Stomach (tissue), 9 donors: Measurements from ENCODE around the gene UBE2O. TPM values are rescaled to one million over a fixed set of nuclear protein-coding genes. Genes with fewer than 3 reads are reported as not detected.

Experiments used
- DNase-seq, 2 donors: peaks; one replicate each; pipeline versions ENCODE4 v3.0.0 to v3.0.0-alpha.2; 2013 to 2019
- H3K27ac ChIP-seq, 5 donors: fragments of 200-600 bp in 4 of 5; sonication (generic) in 4 of 5; one replicate each; pipeline ENCODE4 v1.5.1; 2013 to 2019; ENCODE audit warnings: mild to moderate bottlenecking in 1 of 5, moderate library complexity in 1 of 5
- H3K27me3 ChIP-seq, 3 donors: fragments of 200-600 bp; sonication (generic); one replicate each; pipeline ENCODE4 v1.5.1; 2017 to 2019; ENCODE audit warnings: mixed run types in 1 of 3
- H3K36me3 ChIP-seq, 4 donors: fragments of 200-600 bp; sonication (generic); 1 replicate in 3 of 4; 2 replicates in 1 of 4; pipeline ENCODE4 v1.5.1; 2016 to 2019
- H3K4me1 ChIP-seq, 4 donors: fragments of 200-600 bp; sonication (generic); one replicate each; pipeline ENCODE4 v1.5.1; 2016 to 2019
- H3K4me3 ChIP-seq, 4 donors: fragments of 200-600 bp; sonication (generic) in 3 of 4; one replicate each; pipeline ENCODE4 v1.5.1; 2016 to 2019; ENCODE audit warnings: mild to moderate bottlenecking in 1 of 4
- H3K9me3 ChIP-seq, 4 donors: fragments of 200-600 bp; sonication (generic); one replicate each; pipeline ENCODE4 v1.5.1; 2016 to 2019
- EP300 ChIP-seq: sonication (generic); formaldehyde crosslinking; IDR thresholded peaks from one replicate; pipeline ENCODE4 v1.6.1; 2017; ENCODE audit warnings: antibody characterized with exemption
- POLR2A ChIP-seq, 4 donors: fragments of 450-650 bp; IDR thresholded peaks; one replicate each; pipeline ENCODE4 v1.6.1; 2016; ENCODE audit warnings: antibody characterized with exemption in 4 of 4, control low read depth in 2 of 4, mild to moderate bottlenecking in 1 of 4, moderate library complexity in 1 of 4
- POLR2AphosphoS5 ChIP-seq, 3 donors: sonication (generic); formaldehyde crosslinking; IDR thresholded peaks; one replicate each; pipeline ENCODE4 v1.6.1; 2016; ENCODE audit warnings: antibody characterized with exemption in 3 of 3
- WGBS, 5 donors: extraction: QIAGEN DNeasy Blood & Tissue Kit in 3 of 5; methylation state at CpG; one replicate each; pipeline versions ENCODE4 v1.1.5 to v1.1.7; 2013 to 2018; 5-methylcytosine and 5-hydroxymethylcytosine counted together
- intact Hi-C: fragments of 100-400 bp; cut with DNase I; formaldehyde crosslinking; loops from one replicate; pipeline ENCODE4 v1.15.1; 2023; ENCODE audit warnings: low total_unique reads
- polyA plus RNA-seq, 3 donors: library from polyadenylated mRNA; stranded (reverse); fragments of 200-250 nt; gene quantifications; one replicate each; pipeline ENCODE4 v1.2.3, GENCODE V29; 2013
- total RNA-seq, 5 donors: library from RNA; depleted of rRNA; stranded (reverse); fragments of >200 nt; gene quantifications; one replicate each; pipeline versions ENCODE4 v1.1.0 to v1.2.3, GENCODE V29; 2014 to 2016
- TF ChIP-seq, protein P1 (sequence below), 7 experiments: fragments of 450-650 bp in 4 of 7; fragments of 200-600 bp in 3 of 7; sonication (generic) in 3 of 7; IDR thresholded peaks; one replicate each; pipeline ENCODE4 v1.5.1; 2016 to 2019; ENCODE audit warnings: antibody characterized with exemption in 7 of 7, control low read depth in 2 of 7, mild to moderate bottlenecking in 1 of 7
- donor health status: healthy with polysubstance abuse.
- donor health status: Bipolar disorder and iron deficiency.
- donor health status: healthy.

Gene UBE2O
- total and polyA plus RNA-seq, 8 donors: 4.6 to 32.7 (median 11.9) TPM

DNA sequence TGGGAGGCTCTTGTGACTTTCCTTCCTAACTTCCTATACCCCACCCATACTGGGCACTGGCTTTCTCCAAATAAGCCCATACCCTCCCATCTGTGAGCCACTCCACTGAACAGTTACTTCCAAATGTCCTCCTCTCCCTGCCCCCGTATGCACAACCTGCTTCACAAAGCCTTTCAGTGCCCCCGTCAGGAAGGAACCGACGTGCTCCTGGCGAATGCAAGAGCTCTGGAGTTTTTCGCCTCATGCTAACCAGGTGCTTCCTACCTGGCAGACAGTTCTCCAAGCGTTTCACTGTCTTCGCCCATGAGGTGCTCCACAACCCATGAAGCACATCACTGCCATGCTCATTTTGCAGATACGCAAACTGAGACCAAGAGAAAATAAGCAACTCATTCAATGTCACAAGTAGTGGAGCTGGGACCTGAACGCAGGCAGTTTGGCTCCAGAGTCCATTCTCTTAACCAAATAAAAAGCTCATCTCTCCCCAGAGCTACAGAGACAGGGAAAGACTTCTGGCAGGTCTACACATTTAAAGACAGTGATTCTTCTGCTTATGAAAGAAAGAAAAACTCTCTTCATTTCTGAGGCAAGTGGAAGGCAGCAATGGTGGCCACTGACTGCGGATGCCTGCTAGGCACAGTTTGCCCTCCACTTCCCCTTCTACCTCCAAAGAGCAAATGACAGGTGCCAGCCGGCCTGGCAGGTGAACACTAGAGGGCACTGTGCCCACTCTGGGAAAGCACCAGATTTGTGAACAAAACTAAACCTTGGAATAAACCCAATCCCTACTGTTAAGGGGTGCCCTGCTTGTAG is 44.7 kb downstream of the UBE2O start:
- no peak overlapping the region for H3K4me3 ChIP-seq
- peak in 1 of 3 donors; percentile 11 for TF ChIP-seq POLR2AphosphoS5 (IDR thresholded peaks at IDR 0.05)
- TF ChIP-seq, protein P1, sequence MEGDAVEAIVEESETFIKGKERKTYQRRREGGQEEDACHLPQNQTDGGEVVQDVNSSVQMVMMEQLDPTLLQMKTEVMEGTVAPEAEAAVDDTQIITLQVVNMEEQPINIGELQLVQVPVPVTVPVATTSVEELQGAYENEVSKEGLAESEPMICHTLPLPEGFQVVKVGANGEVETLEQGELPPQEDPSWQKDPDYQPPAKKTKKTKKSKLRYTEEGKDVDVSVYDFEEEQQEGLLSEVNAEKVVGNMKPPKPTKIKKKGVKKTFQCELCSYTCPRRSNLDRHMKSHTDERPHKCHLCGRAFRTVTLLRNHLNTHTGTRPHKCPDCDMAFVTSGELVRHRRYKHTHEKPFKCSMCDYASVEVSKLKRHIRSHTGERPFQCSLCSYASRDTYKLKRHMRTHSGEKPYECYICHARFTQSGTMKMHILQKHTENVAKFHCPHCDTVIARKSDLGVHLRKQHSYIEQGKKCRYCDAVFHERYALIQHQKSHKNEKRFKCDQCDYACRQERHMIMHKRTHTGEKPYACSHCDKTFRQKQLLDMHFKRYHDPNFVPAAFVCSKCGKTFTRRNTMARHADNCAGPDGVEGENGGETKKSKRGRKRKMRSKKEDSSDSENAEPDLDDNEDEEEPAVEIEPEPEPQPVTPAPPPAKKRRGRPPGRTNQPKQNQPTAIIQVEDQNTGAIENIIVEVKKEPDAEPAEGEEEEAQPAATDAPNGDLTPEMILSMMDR (IDR thresholded peaks at IDR 0.05): peak in 5 of 7 experiments; percentile 59 to 81 (median 73)
- TF ChIP-seq POLR2A (IDR thresholded peaks at IDR 0.05): no peak
- H3K27me3 ChIP-seq: no peaks in the 10 kb centered on the region
- intact Hi-C loops: no loop called here
- H3K4me1 ChIP-seq: peaks cover 0 to 27% (median 21%) of the 10 kb centered on the region in 4 donors
- no peak overlapping the region for H3K27ac ChIP-seq
- peaks cover 7 to 46% (median 30%) of the 10 kb centered on the region in 4 donors for H3K36me3 ChIP-seq
- H3K9me3 ChIP-seq: no peaks in the 10 kb centered on the region
- WGBS, 5 donors: 70 to 76% (median 73%) methylated on average over 12 of the region's 12 CpGs
- peak; percentile 85 for DNase-seq

DNA sequence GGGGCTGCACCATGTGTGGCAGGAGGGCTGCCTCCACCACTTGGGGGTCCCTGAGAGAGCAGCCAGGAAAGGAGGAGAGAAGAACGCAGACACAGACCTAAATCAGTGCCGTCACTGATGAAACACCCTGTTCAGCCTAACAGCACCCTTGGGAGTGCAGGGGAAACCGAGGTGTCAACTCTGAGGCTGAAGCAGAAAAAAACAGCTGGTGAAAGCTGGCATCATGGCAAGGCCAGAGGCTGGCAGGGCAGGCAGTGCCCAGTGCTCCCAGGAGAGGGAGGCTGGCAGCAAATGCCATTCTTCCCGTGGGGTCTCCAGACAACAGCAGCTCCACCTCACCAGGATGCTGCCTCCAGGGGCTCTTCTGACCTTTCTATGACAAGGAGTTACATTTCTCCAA is 45.4 kb downstream of the UBE2O start:
- Histone ChIP-seq H3K9me3 (no peaks in the 10 kb centered on the region), H3K4me1 (peaks cover 0 to 27% (median 21%) of the 10 kb centered on the region in 4 donors), H3K27me3 (no peaks in the 10 kb centered on the region), H3K4me3 (no peak overlapping the region), H3K36me3 (peaks cover 10 to 47% (median 36%) of the 10 kb centered on the region in 4 donors), H3K27ac (no peak overlapping the region)
- 80 to 94% (median 86%) methylated on average over 4 of the region's 4 CpGs for WGBS, 5 donors
- intact Hi-C loops: no loop called here
- TF ChIP-seq POLR2A (IDR thresholded peaks at IDR 0.05) (no peak), POLR2AphosphoS5 (IDR thresholded peaks at IDR 0.05) (no peak), EP300 (no peak)
- TF ChIP-seq, protein P1 (IDR thresholded peaks at IDR 0.05): no peak
- no peak for DNase-seq

DNA sequence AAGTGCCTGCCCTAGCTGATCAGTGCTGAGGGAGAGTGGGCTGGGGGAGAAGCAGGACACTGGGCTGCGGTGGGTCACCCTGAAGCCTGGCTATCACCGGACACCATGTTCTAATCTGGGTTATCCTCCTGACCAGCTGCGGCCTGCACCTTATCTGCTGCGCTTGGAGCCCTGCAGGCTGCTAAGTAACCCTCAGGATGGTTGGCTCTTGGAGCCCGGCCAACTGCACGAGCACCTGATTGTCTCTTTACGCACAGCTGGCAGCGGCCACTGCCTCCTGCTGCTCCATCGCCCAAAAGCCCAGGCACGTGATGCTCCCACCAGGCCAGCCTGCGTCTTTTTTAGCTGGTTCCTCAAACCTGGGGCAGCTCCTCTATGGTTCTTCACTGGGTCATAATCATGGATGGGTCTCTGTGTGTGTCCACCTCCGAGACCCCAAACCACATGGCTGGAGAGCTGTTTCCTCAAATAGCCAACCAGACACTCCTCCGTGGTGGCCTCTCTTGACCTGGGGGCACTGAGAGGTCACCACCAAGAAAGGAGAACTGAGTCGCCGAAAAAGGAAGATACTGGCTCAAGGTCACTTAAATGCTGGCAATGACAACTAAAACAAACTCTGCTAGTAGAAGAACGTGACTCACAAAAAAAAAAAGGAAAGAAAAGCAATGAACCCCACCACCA is 46.8 kb downstream of the UBE2O start:
- Histone ChIP-seq H3K4me1 (peaks cover 0 to 27% (median 21%) of the 10 kb centered on the region in 4 donors), H3K36me3 (peaks cover 23 to 53% (median 42%) of the 10 kb centered on the region in 4 donors), H3K27me3 (no peaks in the 10 kb centered on the region), H3K4me3 (no peak overlapping the region), H3K9me3 (no peaks in the 10 kb centered on the region), H3K27ac (no peak overlapping the region)
- intact Hi-C loops: no loop called here
- WGBS, 5 donors: 52 to 63% (median 61%) methylated on average over 9 to 16 of the region's 16 CpGs
- DNase-seq: peak; percentile 49 to 76
- TF ChIP-seq POLR2A (IDR thresholded peaks at IDR 0.05) (no peak), EP300 (no peak), POLR2AphosphoS5 (IDR thresholded peaks at IDR 0.05) (no peak)
- TF ChIP-seq, protein P1 (IDR thresholded peaks at IDR 0.05): no peak

DNA sequence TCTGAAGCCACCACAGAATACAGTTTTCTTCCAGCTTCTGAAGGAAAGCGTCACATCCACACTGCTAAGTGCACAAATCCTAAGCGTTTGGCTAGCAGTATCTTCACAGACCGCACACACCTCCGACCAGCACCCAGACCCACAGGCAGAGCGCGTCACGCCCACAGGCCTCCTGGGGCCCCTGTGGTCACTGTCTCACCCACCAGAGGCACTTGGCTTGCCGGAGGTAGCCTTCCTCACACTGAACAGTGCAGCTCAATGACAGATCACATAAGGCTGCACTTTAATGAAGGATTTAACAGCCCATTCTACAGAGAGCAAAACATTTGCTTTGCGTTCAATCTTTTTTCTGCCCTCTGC is 47.4 kb downstream of the UBE2O start:
- H3K27me3 ChIP-seq: no peaks in the 10 kb centered on the region
- no peak overlapping the region for H3K4me3 ChIP-seq
- H3K9me3 ChIP-seq: no peaks in the 10 kb centered on the region
- TF ChIP-seq POLR2AphosphoS5 (IDR thresholded peaks at IDR 0.05): no peak
- TF ChIP-seq POLR2A (IDR thresholded peaks at IDR 0.05): no peak
- no peak overlapping the region for H3K27ac ChIP-seq
- 87 to 91% (median 89%) methylated on average over 8 to 9 of the region's 9 CpGs for WGBS, 5 donors
- peaks cover 28 to 58% (median 47%) of the 10 kb centered on the region in 4 donors for H3K36me3 ChIP-seq
- intact Hi-C loops: no loop called here
- H3K4me1 ChIP-seq: peaks cover 0 to 27% (median 21%) of the 10 kb centered on the region in 4 donors
- no peak for DNase-seq
